H7 (cell line): ENCODE results near the gene BCL7B. TPM values are rescaled to one million over a fixed set of nuclear protein-coding genes. Genes with fewer than 3 reads are reported as not detected.
"Not testable (repeated sequence)": the region's sequence is repeated elsewhere in the genome, so short reads cannot be mapped to it uniquely, and the experiment has no call there.

Experiments used
- DNase-seq: peaks from one replicate; pipeline ENCODE4 v3.0.0; 2012
- H3K27me3 ChIP-seq: 2 replicates; pipeline ENCODE4 v1.6.0; 2011; ENCODE audit warnings: mild to moderate bottlenecking, low read length; ENCODE audit not compliant: control insufficient read depth, insufficient read depth
- H3K36me3 ChIP-seq: replicated peaks from 2 replicates; pipeline ENCODE4 v1.5.1; 2011; ENCODE audit warnings: low read length; ENCODE audit not compliant: control insufficient read depth, insufficient read depth
- H3K4me3 ChIP-seq: 2 replicates; pipeline ENCODE4 v1.5.1; 2011; ENCODE audit warnings: low read depth, mild to moderate bottlenecking, control low read depth, low read length, moderate library complexity; ENCODE audit not compliant: insufficient read depth
- total RNA-seq: library from RNA; depleted of rRNA; stranded (reverse); fragments of >200 nt; shearing (Covaris generic); gene quantifications from 2 replicates; pipeline ENCODE4 v1.2.3, GENCODE V29; 2014; rRNA removed

The BCL7B gene
- total RNA-seq, 1 experiment from 2014 or later, result 23.3 TPM

DNA sequence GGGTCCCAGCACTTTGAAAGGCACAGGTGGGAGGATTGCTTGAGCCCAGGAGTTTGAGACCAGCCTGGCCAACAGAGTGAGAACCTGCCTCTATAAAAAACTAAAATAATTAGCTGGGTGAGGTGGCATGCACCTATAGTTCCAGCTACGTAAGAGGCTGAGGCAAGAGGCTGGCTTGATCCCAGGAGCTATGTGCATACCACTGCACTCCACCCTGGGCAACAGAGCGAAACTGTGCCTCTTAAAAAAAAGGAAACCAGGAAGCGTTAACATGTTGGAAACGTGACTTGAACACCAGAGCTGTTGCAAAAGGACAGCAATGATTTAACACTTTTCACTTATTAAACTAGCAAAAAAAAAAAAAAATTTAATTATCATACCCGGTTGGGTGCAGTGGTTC is 48.0 kb downstream of the BCL7B start:
- H3K4me3 ChIP-seq, result no peak overlapping the region
- peaks cover 16% of the 10 kb centered on the region for H3K36me3 ChIP-seq
- DNase-seq, result no peak
- H3K27me3 ChIP-seq, result no peaks in the 10 kb centered on the region

DNA sequence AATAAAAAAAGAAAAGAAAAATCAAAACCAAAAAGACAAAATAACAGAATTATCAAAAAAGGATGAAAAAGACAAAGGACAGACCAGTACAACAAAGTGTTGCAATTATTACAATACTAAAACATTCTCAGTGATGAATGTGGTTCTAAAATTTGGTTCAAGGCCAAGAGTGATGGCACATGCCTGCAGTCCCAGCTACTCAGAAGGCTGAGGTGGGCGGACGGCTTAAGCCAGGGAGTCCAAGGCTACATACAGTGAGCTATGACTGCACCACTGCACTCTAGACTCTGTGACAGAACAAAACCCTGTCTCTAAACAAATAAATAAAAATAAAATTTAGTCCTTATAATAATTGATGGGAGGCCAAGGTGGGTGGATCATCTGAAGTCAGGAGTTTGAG is 49.9 kb downstream of the BCL7B start:
- Histone ChIP-seq H3K4me3 (no peak overlapping the region), H3K36me3 (peaks cover 28% of the 10 kb centered on the region), H3K27me3 (no peaks in the 10 kb centered on the region)
- DNase-seq, result no peak

DNA sequence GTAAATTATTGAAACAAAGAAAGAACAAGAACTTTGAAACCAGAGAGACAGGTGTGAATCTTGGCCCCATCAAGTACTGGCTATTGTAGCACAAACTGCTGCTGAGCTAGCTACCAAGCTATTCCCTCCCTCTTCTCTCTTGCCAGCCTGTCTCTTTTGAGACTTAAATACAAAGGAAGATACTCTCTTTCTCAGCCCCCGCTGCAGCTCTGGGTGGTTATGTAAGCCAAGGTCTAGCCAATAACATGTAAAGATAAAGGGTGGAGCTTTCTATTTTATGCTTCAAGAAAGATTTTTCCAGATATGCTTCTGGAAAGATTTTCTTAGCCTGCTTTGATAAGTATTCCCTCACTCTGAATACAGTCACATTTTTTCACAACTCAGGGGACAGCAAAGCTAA is 52.6 kb downstream of the BCL7B start:
- no peak for DNase-seq
- Histone ChIP-seq H3K36me3 (peaks cover 31% of the 10 kb centered on the region), H3K27me3 (no peaks in the 10 kb centered on the region), H3K4me3 (no peak overlapping the region)

DNA sequence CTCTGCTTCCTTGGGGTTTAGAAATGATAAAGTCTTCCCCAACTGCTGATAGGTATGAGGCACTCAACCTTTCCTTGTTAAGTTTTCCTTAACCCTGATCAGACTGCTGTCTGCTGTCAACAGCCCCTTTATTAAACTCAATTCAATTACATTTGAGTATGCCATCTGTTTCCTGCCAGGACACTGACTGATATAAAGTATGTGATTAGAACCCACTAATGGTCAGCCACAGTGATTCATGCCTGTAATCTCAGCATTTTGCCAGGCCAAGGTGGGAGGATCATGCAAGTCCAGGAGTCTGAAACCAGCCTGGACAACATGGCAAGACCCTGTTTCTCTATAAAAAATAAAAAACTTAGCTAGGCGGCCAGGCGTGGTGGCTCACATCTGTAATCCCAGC is 53.5 kb downstream of the BCL7B start:
- no peak for DNase-seq
- Histone ChIP-seq H3K4me3 (no peak overlapping the region), H3K27me3 (no peaks in the 10 kb centered on the region), H3K36me3 (peaks cover 33% of the 10 kb centered on the region)

DNA sequence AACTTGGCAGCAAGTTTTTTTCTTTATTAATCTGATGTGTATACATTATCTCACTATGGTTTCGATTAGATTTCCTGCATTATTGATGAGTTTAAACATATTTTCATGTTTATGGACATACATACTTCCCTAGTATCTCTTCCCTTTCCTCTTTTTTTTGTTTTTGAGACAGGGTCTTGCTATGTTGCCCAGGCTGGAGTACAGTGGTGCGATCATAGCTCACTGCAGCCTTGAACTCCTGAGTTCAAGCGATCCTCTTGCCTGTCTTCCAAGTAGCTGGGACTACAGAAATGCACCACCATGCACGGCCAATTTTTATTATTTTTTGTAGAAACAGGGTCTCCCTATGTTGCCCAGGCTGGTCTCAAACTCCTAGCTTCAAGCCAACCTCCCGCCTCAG is 54.3 kb downstream of the BCL7B start:
- Histone ChIP-seq H3K27me3 (no peaks in the 10 kb centered on the region), H3K4me3 (no peak overlapping the region), H3K36me3 (peaks cover 37% of the 10 kb centered on the region)
- no peak for DNase-seq

DNA sequence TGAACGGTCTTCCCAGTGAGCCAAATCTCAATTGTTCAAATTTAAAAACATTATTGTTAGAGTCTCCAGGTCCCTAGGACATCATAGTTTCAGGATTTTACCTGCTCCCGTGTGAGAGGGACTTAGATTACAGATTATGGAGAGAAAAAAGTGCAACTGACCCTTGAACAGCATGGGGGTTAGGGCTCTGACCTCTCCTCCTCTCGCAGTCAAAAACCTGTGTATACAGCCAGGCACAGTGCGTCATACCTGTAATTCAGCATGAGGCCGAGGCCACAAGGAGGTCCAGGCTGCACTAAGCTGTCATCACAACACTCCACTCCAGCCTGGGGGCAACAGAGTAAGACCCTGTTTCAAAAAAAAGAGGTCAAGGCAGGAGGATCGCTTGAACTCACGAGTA is 60.9 kb downstream of the BCL7B start:
- no peaks in the 10 kb centered on the region for H3K27me3 ChIP-seq
- no peak overlapping the region for H3K4me3 ChIP-seq
- peaks cover 33% of the 10 kb centered on the region for H3K36me3 ChIP-seq
- DNase-seq, result no peak

DNA sequence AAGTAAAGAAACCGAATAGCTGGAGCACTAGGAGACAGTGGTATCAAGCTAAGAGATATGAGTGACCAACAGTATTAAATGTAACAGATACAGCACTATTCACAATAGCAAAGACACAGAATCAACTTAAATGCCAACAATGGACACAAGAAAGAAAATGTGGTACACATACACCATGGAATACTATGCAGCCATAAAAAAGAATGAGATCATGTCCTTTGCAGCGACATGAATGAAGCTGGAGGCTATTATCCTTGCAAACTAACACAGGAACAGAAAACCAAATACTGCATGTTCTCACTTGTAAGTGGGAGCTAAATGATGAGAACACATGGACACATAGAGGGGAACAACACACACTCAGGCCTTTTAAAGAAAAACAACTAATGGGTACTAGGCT is 62.0 kb downstream of the BCL7B start:
- H3K4me3 ChIP-seq, DNase-seq, H3K27me3 ChIP-seq: not testable (repeated sequence)
- H3K36me3 ChIP-seq, result peaks cover 29% of the 10 kb centered on the region

DNA sequence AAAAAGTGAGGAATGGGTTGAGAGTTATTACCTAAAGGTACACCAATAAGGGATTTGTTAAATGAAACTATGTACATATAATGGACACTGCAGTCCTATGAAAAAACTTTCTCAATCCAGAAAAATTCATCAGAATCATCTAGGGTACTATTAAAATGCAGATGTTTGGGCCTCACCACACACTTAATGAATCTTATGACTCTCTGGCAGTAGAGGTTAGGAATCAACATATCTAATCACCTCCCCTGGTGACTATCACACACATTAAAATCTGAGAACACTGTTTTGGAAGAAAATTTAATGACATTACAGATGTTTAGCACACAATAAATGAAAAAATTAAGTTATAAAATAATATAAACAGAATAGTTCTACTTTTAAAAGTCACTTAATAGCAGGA is 67.5 kb downstream of the BCL7B start:
- Histone ChIP-seq H3K4me3 (no peak overlapping the region), H3K27me3 (no peaks in the 10 kb centered on the region), H3K36me3 (peaks cover 24% of the 10 kb centered on the region)
- no peak for DNase-seq

DNA sequence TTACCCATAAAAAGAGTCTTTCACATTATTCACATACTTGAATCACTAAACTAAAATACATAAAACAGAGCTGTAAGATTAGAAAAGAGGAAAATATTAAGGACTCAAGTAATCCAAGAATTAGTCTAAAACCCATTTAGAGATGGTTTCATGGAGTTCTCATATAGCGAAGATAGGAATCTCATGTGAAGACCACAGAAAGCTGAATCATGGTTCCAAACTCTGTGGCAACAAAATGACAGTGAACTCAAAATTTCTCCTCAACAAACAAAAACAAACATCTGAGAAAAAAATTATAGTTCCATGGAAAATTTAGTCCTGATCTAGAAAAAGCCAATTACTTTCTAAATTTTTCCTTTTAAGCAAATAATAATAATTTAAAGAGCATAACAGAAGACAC is 70.0 kb downstream of the BCL7B start:
- Histone ChIP-seq H3K27me3 (no peaks in the 10 kb centered on the region), H3K36me3 (peaks cover 19% of the 10 kb centered on the region), H3K4me3 (no peak overlapping the region)
- no peak for DNase-seq

Other genes with a start within 250 kb of the BCL7B start
- 69.1 and 90.9 TPM in 2 replicates for gene NSUN5, start 248.9 kb downstream of the BCL7B start, total RNA-seq
- gene TRIM50, start 229.6 kb downstream of the BCL7B start, total RNA-seq, result 0.11 TPM in 1 of 2 replicates, not detected in the other
- 0.10 TPM in 1 of 2 replicates, not detected in the other for gene FKBP6, start 229.5 kb downstream of the BCL7B start, total RNA-seq
- 4.1 and 6.1 TPM in 2 replicates for gene FZD9, start 123.9 kb downstream of the BCL7B start, total RNA-seq
- 44.6 and 57.9 TPM in 2 replicates for gene BAZ1B, start 35.4 kb downstream of the BCL7B start, total RNA-seq
- gene TBL2, start 20.9 kb upstream of the BCL7B start, total RNA-seq, result 34.5 and 52.3 TPM in 2 replicates
- gene MLXIPL, start 66.8 kb upstream of the BCL7B start, total RNA-seq, result 0.63 and 0.73 TPM in 2 replicates
- gene VPS37D, start 110.1 kb upstream of the BCL7B start, total RNA-seq, result 6.0 and 6.4 TPM in 2 replicates
- 2.4 and 2.7 TPM in 2 replicates for gene DNAJC30, start 125.8 kb upstream of the BCL7B start, total RNA-seq
- gene BUD23, start 125.9 kb upstream of the BCL7B start, total RNA-seq, result 39.3 and 48.0 TPM in 2 replicates
- 16.8 and 19.4 TPM in 2 replicates for gene STX1A, start 162.0 kb upstream of the BCL7B start, total RNA-seq
- 21.2 and 25.7 TPM in 2 replicates for gene ABHD11, start 181.1 kb upstream of the BCL7B start, total RNA-seq
- gene CLDN3, start 212.6 kb upstream of the BCL7B start, total RNA-seq, result 3.3 and 5.9 TPM in 2 replicates